ENCODE results near the gene CPXM2.

DNA sequence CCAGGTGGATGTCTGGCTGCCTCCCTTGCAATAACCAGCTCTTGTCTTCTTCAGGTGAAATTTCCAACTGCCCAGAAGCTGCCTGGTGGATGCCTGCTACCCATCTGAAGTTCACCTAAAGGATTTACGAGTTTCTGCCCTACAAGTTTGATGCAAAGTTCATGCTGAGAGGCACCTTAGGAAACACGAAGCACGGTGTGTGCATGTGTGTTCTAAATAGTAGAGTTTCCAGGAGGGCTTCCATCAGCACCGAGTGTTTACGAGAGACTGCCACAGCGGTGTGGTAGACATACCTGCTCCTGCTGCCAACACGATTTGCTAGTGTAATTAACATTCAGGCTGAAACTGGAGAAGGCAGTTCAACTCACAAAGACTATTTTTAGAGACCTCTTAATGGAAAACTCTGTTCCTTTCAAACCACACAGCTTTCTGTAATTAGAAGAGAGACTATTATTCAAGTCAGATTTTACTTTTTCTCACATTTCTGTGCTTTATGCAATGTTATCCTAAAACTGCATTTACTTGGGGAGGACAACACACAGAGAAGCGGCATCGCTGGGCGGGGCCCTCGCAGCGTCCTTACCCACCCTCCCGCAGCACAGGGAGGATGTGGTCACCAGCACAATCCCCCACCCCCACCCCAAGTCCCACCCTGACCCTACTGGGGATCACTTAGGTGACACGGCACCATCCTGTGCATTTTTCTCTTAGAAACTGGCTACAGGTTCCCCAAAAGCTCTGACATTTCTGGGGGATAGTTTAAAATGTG is 15.5 kb upstream of the CPXM2 start:
- TF ChIP-seq CTCF (IDR thresholded peaks at IDR 0.05) (no peak), POLR2AphosphoS5 (IDR thresholded peaks at IDR 0.05; ENCODE audit: insufficient read depth in 1 of 2, low read depth in 1 of 2) (no peak)
